Activated CD8-positive, alpha-beta memory T cell treated with anti-CD3 and anti-CD28 coated beads, Interleukin-2, amount 50 U/mL, for 24 hours (primary cell): ENCODE data around the gene PIGQ.

Experiments used
- DNase-seq: peaks from one replicate; pipeline ENCODE4 v3.0.0-alpha.2; 2020; ENCODE audit errors: extremely low read depth

Gene PIGQ

GRCh38 chr16:569445-570254, at the start of gene PIGQ:
Gene PIGQ (plus strand): TSS chr16:569968. CDS start chr16:574075, 4,107 bp downstream.
- DNase-seq = peak; percentile 15

- DNase-seq = no peak
Measured at GRCh38 chr16:520847-521246, 48.9 kb upstream of the PIGQ start.

GRCh38 chr16:521381-522210, 48.2 kb upstream of the PIGQ start:
- DNase-seq = no peak

GRCh38 chr16:522320-523096, 47.3 kb upstream of the PIGQ start:
- no peak for DNase-seq

GRCh38 chr16:523097-523741, 46.5 kb upstream of the PIGQ start:
- no peak for DNase-seq

GRCh38 chr16:524274-525040, 45.3 kb upstream of the PIGQ start:
- no peak for DNase-seq

GRCh38 chr16:525123-525519, 44.6 kb upstream of the PIGQ start:
- DNase-seq = no peak

- peak; percentile 64 for DNase-seq
Measured at GRCh38 chr16:525520-526180, 44.1 kb upstream of the PIGQ start.

GRCh38 chr16:526181-527014, 43.4 kb upstream of the PIGQ start:
- no peak for DNase-seq

- DNase-seq = peak; percentile 60
Measured at GRCh38 chr16:527015-527903, 42.5 kb upstream of the PIGQ start, which contains the start of gene CAPN15. Gene CAPN15 (plus strand): TSS chr16:527712. CDS start chr16:546839, 19,127 bp downstream.

- DNase-seq = no peak
Measured at GRCh38 chr16:528111-529011, 41.4 kb upstream of the PIGQ start.

- no peak for DNase-seq
Measured at GRCh38 chr16:529012-529575, 40.7 kb upstream of the PIGQ start.

- no peak for DNase-seq
Measured at GRCh38 chr16:530111-530817, 39.5 kb upstream of the PIGQ start.

GRCh38 chr16:531494-532125, 38.2 kb upstream of the PIGQ start:
- DNase-seq = no peak

- DNase-seq = no peak
Measured at GRCh38 chr16:533391-534123, 36.2 kb upstream of the PIGQ start.
